Loucy (cell line): ENCODE measurements around the gene SYCP2.

ENCODE experiments used
- H2AFZ ChIP-seq: fragments of 200-600 bp; sonication (generic); 2 replicates; pipeline ENCODE4 v1.6.0; 2016; ENCODE audit warnings: antibody characterized with exemption, mild to moderate bottlenecking, low read length, moderate library complexity
- H3F3A ChIP-seq: fragments of 200-600 bp; 2 replicates; pipeline ENCODE4 v1.6.0; 2016; ENCODE audit warnings: antibody characterized with exemption, low read depth, mild to moderate bottlenecking
- H3K27me3 ChIP-seq: fragments of 200-600 bp; sonication (generic); 2 replicates; pipeline ENCODE4 v1.6.1; 2014; ENCODE audit warnings: low read length, mild to moderate bottlenecking; ENCODE audit not compliant: insufficient read depth, poor library complexity, severe bottlenecking
- H3K36me3 ChIP-seq: fragments of 200-600 bp; sonication (generic); 2 replicates; pipeline ENCODE4 v1.6.1; 2016; ENCODE audit warnings: low read length; ENCODE audit not compliant: insufficient read depth
- H3K4me1 ChIP-seq: fragments of 200-600 bp; sonication (generic); 2 replicates; pipeline ENCODE4 v1.5.1; 2014; ENCODE audit warnings: low read length, mild to moderate bottlenecking; ENCODE audit not compliant: insufficient read depth, poor library complexity, severe bottlenecking
- H3K4me2 ChIP-seq: fragments of 200-600 bp; sonication (generic); 2 replicates; pipeline ENCODE4 v1.6.0; 2014; ENCODE audit warnings: antibody characterized with exemption, low read length, low read depth, mild to moderate bottlenecking; ENCODE audit not compliant: poor library complexity, severe bottlenecking
- H3K4me3 ChIP-seq: fragments of 200-600 bp; sonication (generic); 2 replicates; pipeline ENCODE4 v1.5.1; 2014; ENCODE audit warnings: low read length, mild to moderate bottlenecking, mixed read lengths; ENCODE audit not compliant: poor library complexity, severe bottlenecking
- H3K79me2 ChIP-seq: fragments of 200-600 bp; sonication (generic); 2 replicates; pipeline ENCODE4 v1.6.1; 2014; ENCODE audit warnings: low read length; ENCODE audit not compliant: insufficient read depth
- H3K9ac ChIP-seq: fragments of 200-600 bp; sonication (generic); 2 replicates; pipeline ENCODE4 v1.6.0; 2014; ENCODE audit warnings: mild to moderate bottlenecking, low read depth, low read length, moderate library complexity; ENCODE audit not compliant: poor library complexity, severe bottlenecking
- H3K9me2 ChIP-seq: fragments of 200-600 bp; sonication (generic); replicated peaks from 2 replicates; pipeline ENCODE4 v1.6.1; 2016; ENCODE audit warnings: low read depth, low read length, mixed read lengths
- H3K9me3 ChIP-seq: fragments of 200-600 bp; sonication (generic); 2 replicates; pipeline ENCODE4 v1.6.1; 2014; ENCODE audit warnings: mild to moderate bottlenecking, antibody characterized with exemption, low read length, low read depth; ENCODE audit not compliant: insufficient read depth
- H4K20me1 ChIP-seq: fragments of 200-600 bp; sonication (generic); 2 replicates; pipeline ENCODE4 v1.6.0; 2014; ENCODE audit warnings: antibody characterized with exemption, low read length, mild to moderate bottlenecking; ENCODE audit not compliant: insufficient read depth, poor library complexity, severe bottlenecking
- CTCF ChIP-seq: fragments of 200-600 bp; sonication (generic); conservative IDR thresholded peaks from 2 replicates; pipeline ENCODE4 v1.5.1; 2014; ENCODE audit warnings: mild to moderate bottlenecking, antibody characterized with exemption, low read length
- EZH2phosphoT487 ChIP-seq: fragments of 200-600 bp; IDR thresholded peaks from 2 replicates; pipeline ENCODE4 v1.6.1; 2018; ENCODE audit warnings: antibody characterized with exemption, mild to moderate bottlenecking, moderate library complexity, borderline replicate concordance

Gene SYCP2

GRCh38 chr20:59821788-59822187 is 111.6 kb downstream of the SYCP2 start:
- H4K20me1 ChIP-seq, result no peaks in the 10 kb centered on the region
- H3F3A ChIP-seq, result no peaks in the 10 kb centered on the region
- no peaks in the 10 kb centered on the region for H3K9me3 ChIP-seq
- no peaks in the 10 kb centered on the region for H3K27me3 ChIP-seq
- H3K4me3 ChIP-seq, result no peak overlapping the region
- TF ChIP-seq EZH2phosphoT487 (no peak), CTCF (no peak)
- H3K4me1 ChIP-seq, result no peaks in the 10 kb centered on the region
- H3K79me2 ChIP-seq, result no peaks in the 10 kb centered on the region
- H3K9ac ChIP-seq, result no peak overlapping the region
- peaks cover 23% of the 10 kb centered on the region; the same call in 1 of the 2 replicates for H3K36me3 ChIP-seq
- no peak overlapping the region for H2AFZ ChIP-seq
- no peak overlapping the region for H3K4me2 ChIP-seq
- no peaks in the 10 kb centered on the region for H3K9me2 ChIP-seq

GRCh38 chr20:59821201-59821600 is 112.2 kb downstream of the SYCP2 start:
- Histone ChIP-seq H3K27me3 (no peaks in the 10 kb centered on the region), H3K4me2 (no peak overlapping the region), H3K9me2 (no peaks in the 10 kb centered on the region), H4K20me1 (no peaks in the 10 kb centered on the region), H3F3A (no peaks in the 10 kb centered on the region), H3K79me2 (no peaks in the 10 kb centered on the region), H3K4me3 (no peak overlapping the region), H2AFZ (no peak overlapping the region), H3K9me3 (no peaks in the 10 kb centered on the region), H3K36me3 (peaks cover 23% of the 10 kb centered on the region; the same call in 1 of the 2 replicates), H3K9ac (no peak overlapping the region), H3K4me1 (no peaks in the 10 kb centered on the region)
- no peak for TF ChIP-seq EZH2phosphoT487

GRCh38 chr20:59820204-59821041 is 113.0 kb downstream of the SYCP2 start:
- H2AFZ ChIP-seq, result no peak overlapping the region
- no peaks in the 10 kb centered on the region for H3K9me3 ChIP-seq
- no peaks in the 10 kb centered on the region for H3K27me3 ChIP-seq
- TF ChIP-seq CTCF (no peak), EZH2phosphoT487 (no peak)
- no peaks in the 10 kb centered on the region for H3K4me1 ChIP-seq
- peaks cover 21% of the 10 kb centered on the region; the same call in 1 of the 2 replicates for H3K36me3 ChIP-seq
- H3K9me2 ChIP-seq, result no peaks in the 10 kb centered on the region
- H3F3A ChIP-seq, result no peaks in the 10 kb centered on the region
- no peak overlapping the region for H3K9ac ChIP-seq
- H4K20me1 ChIP-seq, result no peaks in the 10 kb centered on the region
- no peaks in the 10 kb centered on the region for H3K79me2 ChIP-seq
- no peak overlapping the region for H3K4me3 ChIP-seq
- no peak overlapping the region for H3K4me2 ChIP-seq
